ENCODE data around the gene RBMS3. TPM values are rescaled to one million over a fixed set of nuclear protein-coding genes. Genes with fewer than 3 reads are reported as not detected.

Gene RBMS3
- total and polyA plus RNA-seq, 2 of the 13 experiments (the other 11 are each of a cell fraction or from before 2014, with no cell fraction given), result not detected

- TF ChIP-seq HNF4G (IDR thresholded peaks at IDR 0.05; ENCODE audit: borderline replicate concordance, low read depth, low read length) (no peak), HNF4G (CRISPR knock-in tag; IDR thresholded peaks at IDR 0.05; ENCODE audit: borderline replicate concordance, low read depth) (no peak)
Measured at GRCh38 chr3:29637068-29637467, 356.2 kb downstream of the RBMS3 start (continued).

GRCh38 chr3:29639578-29640290 lies 358.9 kb downstream of the RBMS3 start:
- CTCF ChIA-PET (ENCODE audit: low intra/inter-chr PET ratio, low total read pairs), result no interaction called here
- Histone ChIP-seq H3K4me1 (ENCODE audit: insufficient read depth, low read length) (no peaks in the 10 kb centered on the region), H3K4me2 (ENCODE audit: low read depth, low read length) (no peak overlapping the region), H3K27ac (ENCODE audit: extremely low read length, insufficient read depth, low read length) (no peak overlapping the region), H4K20me1 (ENCODE audit: insufficient read depth, low read length) (no peaks in the 10 kb centered on the region), H2AFZ (ENCODE audit: low read length) (no peak overlapping the region), H3K9me3 (ENCODE audit: low read length) (no peaks in the 10 kb centered on the region), H3K9ac (ENCODE audit: insufficient read depth, low read depth, low read length) (no peak overlapping the region), H3K36me3 (replicated peaks in 1 of 2; ENCODE audit: control insufficient read depth in 1 of 2, insufficient read depth in 2 of 2, low read length in 2 of 2) (no peaks in the 10 kb centered on the region), H3K4me3 (replicated peaks in 1 of 3; ENCODE audit: insufficient read depth in 1 of 3, low read depth in 2 of 3, low read length in 3 of 3) (no peak overlapping the region), H3K27me3 (ENCODE audit: control insufficient read depth in 1 of 2, insufficient read depth in 2 of 2, low read length in 2 of 2) (no peaks in the 10 kb centered on the region), H3K79me2 (ENCODE audit: insufficient read depth, low read length) (no peaks in the 10 kb centered on the region)
- POLR2A ChIA-PET, result no interaction called here
- DNase-seq (ENCODE audit: low spot score) (no peak), FAIRE-seq (no peak), ATAC-seq (no peak)
- intact Hi-C loops (cut with micrococcal nuclease; ENCODE audit: unreplicated experiment), result no loop called here
- 4% methylated on average over 2 of the region's 2 CpGs for WGBS (ENCODE audit: low lambda C conversion rate)
- TF ChIP-seq TRAFD1 (CRISPR knock-in tag; IDR thresholded peaks at IDR 0.05; ENCODE audit: borderline replicate concordance) (no peak), ZNF850 (CRISPR knock-in tag; conservative IDR thresholded peaks at IDR 0.05) (no peak), TERF1 (CRISPR knock-in tag; IDR thresholded peaks at IDR 0.05) (no peak), PHB2 (IDR thresholded peaks at IDR 0.05; ENCODE audit: partially characterized antibody) (no peak), NFRKB (IDR thresholded peaks at IDR 0.05) (no peak), SMYD3 (CRISPR knock-in tag; IDR thresholded peaks at IDR 0.05) (no peak), SMAD1 (CRISPR knock-in tag; IDR thresholded peaks at IDR 0.05; ENCODE audit: borderline replicate concordance, low read depth) (no peak), ZFP91 (CRISPR knock-in tag; IDR thresholded peaks at IDR 0.05; ENCODE audit: borderline replicate concordance) (no peak), TBX2 (CRISPR knock-in tag; IDR thresholded peaks at IDR 0.05; ENCODE audit: borderline replicate concordance) (no peak), BCL3 (CRISPR knock-in tag; IDR thresholded peaks at IDR 0.05) (no peak)
- no TSS peak for BruUV-seq (replicated peaks)
- in situ Hi-C loops (cut with HindIII; ENCODE audit: extremely low pct_ligation_motif_present, low pct_unique_long_range_greater_than_20kb), result no loop called here
